ENCODE results near the gene ADGRD1.

Gene ADGRD1

DNA sequence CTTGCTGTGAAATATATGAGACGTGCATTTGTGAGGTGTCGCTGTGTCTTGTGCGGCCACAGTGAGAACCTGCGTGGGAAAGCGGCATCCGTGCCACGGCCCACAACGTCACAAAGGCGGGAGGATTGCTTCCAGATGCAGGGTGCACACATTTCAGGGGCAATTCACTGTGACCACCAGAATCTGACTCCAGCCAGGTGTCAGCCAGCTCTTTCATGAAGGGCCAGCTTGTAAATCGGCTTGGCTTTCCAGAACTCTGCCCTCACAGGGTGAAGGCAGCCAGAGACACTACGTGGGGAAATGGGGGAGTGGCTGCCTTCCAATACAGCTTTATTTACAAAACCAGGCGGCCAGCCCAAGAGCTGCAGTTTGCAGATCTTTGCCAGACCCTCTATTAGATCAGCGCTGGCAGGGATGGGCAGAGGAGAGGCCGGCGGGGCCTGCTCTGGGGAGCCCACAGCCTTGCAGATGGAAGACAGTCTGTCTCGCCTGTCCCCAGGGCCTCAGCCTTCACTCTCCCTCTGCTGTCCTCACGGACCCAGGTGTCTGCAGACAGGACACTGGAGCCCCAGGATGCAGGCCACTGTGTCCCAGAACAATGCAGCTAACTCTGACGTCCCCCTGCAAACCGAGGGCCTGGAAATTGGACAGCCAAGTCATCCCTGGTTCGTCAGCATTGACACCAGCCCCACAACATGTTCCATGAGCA is 53.5 kb downstream of the ADGRD1 start:
- no peak for DNase-seq (ENCODE audit: low read depth, low spot score)

GRCh38 chr12:131007740-131008117 is 54.0 kb downstream of the ADGRD1 start:
- no peak for DNase-seq (ENCODE audit: low read depth, low spot score)

DNA sequence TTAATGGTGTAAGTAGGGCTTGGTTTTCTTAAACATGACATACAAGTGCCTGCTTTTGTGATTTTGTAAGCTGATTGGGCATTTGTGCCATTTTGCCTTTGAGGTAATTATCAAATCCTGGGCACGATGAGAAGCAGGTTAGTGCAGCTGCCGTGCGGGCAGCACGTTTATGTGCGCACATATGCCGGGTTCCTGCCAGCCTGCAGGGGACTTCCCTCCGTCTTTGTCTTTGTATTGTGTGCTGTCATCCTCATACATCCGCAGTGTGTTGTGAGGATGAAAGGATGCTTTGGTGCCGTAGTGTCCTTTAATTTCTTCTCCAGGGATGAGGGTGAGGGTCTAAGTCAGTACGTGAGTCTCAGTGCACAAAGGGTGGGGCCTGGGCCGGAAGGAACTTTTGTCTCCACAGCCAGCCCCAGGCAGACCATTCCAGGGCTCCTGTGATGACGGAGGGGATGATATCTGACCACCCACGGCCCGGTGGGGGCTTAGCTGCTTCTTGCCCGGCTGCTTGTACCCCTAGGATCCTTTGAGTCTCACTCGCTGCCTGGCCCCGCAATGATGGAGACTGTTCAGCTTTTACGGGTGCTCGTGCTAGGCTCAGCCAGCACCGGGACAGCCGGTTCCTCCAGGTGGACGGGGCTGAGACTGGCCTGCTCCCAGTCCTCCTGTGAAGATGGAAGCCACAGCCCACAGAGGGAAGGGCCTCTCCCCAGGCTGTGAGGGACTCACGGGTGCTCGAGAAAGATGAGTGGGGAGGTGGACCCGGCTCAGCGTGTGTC is 54.6 kb downstream of the ADGRD1 start:
- no peak for DNase-seq (ENCODE audit: low read depth, low spot score)

GRCh38 chr12:131008913-131009270 is 55.2 kb downstream of the ADGRD1 start:
- no peak for DNase-seq (ENCODE audit: low read depth, low spot score)

- no peak for DNase-seq (ENCODE audit: low read depth, low spot score)
Observed at GRCh38 chr12:131009595-131010395, 56.1 kb downstream of the ADGRD1 start.

GRCh38 chr12:131010396-131011131 is 56.9 kb downstream of the ADGRD1 start:
- no peak for DNase-seq (ENCODE audit: low read depth, low spot score)

GRCh38 chr12:131011165-131012079 is 57.7 kb downstream of the ADGRD1 start:
- DNase-seq (ENCODE audit: low read depth, low spot score): no peak

DNA sequence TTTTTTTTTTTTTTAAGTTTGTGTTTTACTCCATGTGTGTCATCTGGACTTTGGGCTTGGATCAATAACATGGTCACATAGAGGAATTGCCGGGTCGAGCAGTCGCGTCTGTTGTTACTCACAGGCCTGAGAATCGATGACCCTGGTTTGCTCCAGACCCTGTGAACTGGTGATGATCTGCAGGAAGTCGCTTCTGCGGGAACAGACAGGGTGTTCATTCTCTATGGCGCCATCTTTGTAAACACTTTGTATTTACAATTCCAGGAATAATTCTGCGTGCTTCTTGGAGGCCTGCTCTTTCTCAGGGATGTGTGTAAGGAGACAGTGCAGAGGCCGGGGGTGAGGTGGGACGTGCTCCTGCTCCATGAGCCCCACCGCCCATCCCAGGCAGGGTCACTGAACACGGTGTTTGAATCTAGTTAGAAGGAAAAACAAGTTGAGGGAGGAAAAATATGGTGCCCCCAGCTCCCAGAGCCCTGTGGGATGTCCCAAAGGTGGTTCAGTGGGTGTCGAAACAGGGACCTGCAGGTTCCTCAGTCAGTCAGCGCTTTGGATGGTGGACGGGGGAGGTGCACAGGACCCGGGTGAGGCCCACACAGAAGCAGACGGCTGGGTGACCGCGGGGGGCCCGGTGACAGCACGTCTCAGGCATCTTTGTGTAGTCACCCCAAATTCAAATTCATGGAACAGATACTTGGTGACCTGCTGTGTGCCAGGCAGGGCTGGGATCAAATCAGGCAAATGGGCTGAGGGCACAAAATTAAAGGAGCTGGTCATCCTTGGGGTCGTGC is 58.8 kb downstream of the ADGRD1 start:
- DNase-seq (ENCODE audit: low read depth, low spot score): no peak

DNA sequence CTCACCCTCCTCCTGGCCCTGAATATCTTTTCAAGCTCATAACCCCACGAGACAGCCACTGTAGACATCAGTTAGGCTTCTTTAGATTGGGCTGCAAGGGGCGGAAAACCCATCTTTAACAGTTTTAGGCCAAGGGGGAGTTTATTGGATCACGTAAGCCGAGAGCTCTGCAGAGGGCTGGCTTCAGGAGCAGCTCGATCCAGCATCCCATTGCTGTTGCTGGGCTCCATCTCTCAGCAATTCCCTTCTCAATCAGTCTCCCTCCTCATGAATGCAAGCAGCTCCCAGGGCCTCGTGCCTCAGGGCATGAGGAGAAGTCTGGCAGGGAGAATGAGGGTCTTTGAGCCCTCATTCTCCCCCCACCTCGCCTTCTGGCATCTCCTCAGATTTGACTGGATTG is 59.4 kb downstream of the ADGRD1 start:
- DNase-seq (ENCODE audit: low read depth, low spot score): no peak

- DNase-seq (ENCODE audit: low read depth, low spot score): no peak
Observed at GRCh38 chr12:131014343-131014742, 60.6 kb downstream of the ADGRD1 start.

GRCh38 chr12:131015581-131016337 is 62.1 kb downstream of the ADGRD1 start:
- DNase-seq (ENCODE audit: low read depth, low spot score): no peak

- no peak for DNase-seq (ENCODE audit: low read depth, low spot score)
Observed at GRCh38 chr12:131017477-131017991, 63.8 kb downstream of the ADGRD1 start.

DNA sequence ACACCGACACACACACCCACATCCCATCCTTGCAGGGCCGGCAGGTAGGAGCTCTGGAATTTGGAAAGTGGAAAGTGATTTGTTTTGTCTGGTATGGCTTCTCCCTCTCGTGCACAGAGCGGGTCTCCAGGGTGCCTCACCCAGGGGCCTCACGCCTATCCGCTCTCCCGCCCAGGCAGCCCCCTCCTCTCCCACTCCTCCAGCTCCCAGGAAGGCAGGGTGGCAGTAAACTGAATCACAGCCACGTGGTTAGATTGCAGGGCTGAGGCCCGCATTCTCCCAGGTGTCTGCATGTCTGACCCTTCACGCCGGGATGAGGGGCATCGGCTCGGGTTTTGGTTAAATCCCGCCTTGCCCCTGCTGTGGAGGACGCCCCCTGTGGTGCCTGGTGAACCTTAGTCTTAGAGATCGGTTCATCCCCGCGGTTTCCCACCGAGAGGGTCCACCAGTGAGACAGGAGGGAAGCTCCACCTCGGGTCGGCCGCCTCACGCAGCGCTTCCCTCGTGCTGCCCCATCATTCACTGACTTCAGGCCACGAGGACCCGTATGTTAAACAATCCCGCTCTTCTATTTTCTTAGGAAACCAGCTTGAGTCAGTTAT is 64.4 kb downstream of the ADGRD1 start:
- no peak for DNase-seq (ENCODE audit: low read depth, low spot score)

- DNase-seq (ENCODE audit: low read depth, low spot score): no peak
Observed at GRCh38 chr12:131018808-131019397, 65.2 kb downstream of the ADGRD1 start.

GRCh38 chr12:131020326-131021153 is 66.8 kb downstream of the ADGRD1 start:
- DNase-seq (ENCODE audit: low read depth, low spot score): no peak

DNA sequence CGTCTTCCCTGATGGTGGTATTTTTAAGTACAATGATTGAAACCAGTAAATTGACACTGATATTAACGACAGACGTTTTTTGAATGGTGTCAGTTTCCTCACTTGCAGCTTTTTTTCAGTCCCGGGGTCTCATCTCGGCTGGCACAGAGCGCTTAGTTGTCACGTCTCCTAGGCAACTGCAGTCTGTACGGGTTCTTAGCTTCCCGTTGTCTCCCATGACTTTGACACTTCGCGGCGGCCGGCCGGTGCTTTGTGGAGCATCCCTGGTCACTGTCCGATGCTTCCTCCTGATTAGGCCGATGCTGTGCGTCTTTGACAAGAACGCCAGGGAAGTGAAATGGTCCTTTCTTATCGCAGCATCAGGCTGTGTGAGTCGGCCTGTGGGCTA is 67.4 kb downstream of the ADGRD1 start:
- no peak for DNase-seq (ENCODE audit: low read depth, low spot score)

GRCh38 chr12:131024026-131024425 is 70.3 kb downstream of the ADGRD1 start:
- DNase-seq (ENCODE audit: low read depth, low spot score): no peak

All from astrocyte of the hippocampus (primary cell).